Measurements from ENCODE around the gene CDH4. TPM values are rescaled to one million over a fixed set of nuclear protein-coding genes. Genes with fewer than 3 reads are reported as not detected.

CDH4 gene
- total RNA-seq, 1 experiment from 2014 or later: 25.0 TPM

DNA sequence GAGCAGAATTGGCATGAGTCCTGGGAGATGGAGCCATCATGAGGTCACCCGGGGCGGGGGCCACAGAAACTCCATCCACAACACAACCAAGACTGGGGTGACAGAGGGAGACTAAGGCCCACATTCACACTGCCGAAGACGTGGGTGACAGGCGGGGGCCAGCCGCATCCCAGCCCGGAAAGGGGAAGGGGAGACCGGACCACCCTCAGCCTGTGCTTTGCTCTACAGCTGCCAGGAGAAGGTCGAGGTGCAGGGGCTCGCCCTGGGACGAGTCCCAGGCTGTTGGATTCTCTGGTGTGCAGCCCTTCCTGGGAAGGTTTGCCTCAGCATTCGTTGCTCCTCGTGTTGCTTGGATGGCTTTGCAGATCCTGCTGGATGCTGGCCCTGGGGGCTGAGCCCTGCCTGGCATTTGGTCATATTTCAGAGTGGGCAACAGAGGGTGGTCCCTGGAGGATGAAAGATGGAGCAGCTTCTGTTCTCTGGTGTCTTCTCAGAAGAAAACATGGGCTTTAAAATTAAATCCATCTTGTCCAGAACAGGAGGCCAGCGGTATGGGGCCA is 484.8 kb downstream of the CDH4 start:
- H3K27ac Mint-ChIP-seq (ENCODE audit: low read depth, unreplicated experiment): no peak overlapping the region
- no peak overlapping the region for H3K4me3 Mint-ChIP-seq (ENCODE audit: unreplicated experiment)
- POLR2A ChIA-PET: no interaction called here
- H3K27me3 Mint-ChIP-seq (ENCODE audit: insufficient read depth, unreplicated experiment): peaks cover 11% of the 10 kb centered on the region
- TF ChIP-seq, protein P1, sequence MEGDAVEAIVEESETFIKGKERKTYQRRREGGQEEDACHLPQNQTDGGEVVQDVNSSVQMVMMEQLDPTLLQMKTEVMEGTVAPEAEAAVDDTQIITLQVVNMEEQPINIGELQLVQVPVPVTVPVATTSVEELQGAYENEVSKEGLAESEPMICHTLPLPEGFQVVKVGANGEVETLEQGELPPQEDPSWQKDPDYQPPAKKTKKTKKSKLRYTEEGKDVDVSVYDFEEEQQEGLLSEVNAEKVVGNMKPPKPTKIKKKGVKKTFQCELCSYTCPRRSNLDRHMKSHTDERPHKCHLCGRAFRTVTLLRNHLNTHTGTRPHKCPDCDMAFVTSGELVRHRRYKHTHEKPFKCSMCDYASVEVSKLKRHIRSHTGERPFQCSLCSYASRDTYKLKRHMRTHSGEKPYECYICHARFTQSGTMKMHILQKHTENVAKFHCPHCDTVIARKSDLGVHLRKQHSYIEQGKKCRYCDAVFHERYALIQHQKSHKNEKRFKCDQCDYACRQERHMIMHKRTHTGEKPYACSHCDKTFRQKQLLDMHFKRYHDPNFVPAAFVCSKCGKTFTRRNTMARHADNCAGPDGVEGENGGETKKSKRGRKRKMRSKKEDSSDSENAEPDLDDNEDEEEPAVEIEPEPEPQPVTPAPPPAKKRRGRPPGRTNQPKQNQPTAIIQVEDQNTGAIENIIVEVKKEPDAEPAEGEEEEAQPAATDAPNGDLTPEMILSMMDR (IDR thresholded peaks at IDR 0.05; ENCODE audit: unreplicated experiment): no peak
- CTCF ChIA-PET: no interaction called here
- no TSS peak for BruUV-seq (replicated peaks)
- no peak for DNase-seq (ENCODE audit: unreplicated experiment)
- no peaks in the 10 kb centered on the region for H3K9me3 Mint-ChIP-seq (ENCODE audit: unreplicated experiment)
- peaks cover 3% of the 10 kb centered on the region for H3K4me1 Mint-ChIP-seq (ENCODE audit: insufficient read depth, unreplicated experiment)
- H3K36me3 Mint-ChIP-seq (ENCODE audit: insufficient read depth, unreplicated experiment): peaks cover 4% of the 10 kb centered on the region
- intact Hi-C loops (cut with micrococcal nuclease): no loop called here

DNA sequence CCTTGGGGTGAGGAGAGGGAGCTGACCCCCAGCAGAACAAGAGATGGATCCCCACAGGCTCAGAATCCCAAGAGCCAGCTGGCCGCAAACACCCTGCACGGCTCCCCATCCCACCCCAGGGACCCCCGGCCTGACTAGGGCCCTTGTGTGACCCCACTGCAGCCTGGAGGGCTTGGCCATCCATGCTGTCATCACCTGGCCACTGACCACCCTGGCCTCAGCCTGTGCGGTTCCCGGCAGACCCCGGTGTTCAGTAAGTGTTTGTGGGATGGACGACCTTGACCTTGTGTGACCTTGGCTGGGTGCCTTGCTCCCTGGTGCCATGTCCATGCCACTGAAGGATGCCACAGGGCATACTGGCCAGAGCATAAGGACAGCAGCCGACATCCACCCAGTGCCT is 485.3 kb downstream of the CDH4 start:
- ChIA-PET CTCF (no interaction called here), POLR2A (no interaction called here)
- no peak overlapping the region for H3K27ac Mint-ChIP-seq (ENCODE audit: low read depth, unreplicated experiment)
- BruUV-seq (replicated peaks): no TSS peak
- H3K27me3 Mint-ChIP-seq (ENCODE audit: insufficient read depth, unreplicated experiment): peaks cover 11% of the 10 kb centered on the region
- DNase-seq (ENCODE audit: unreplicated experiment): no peak
- no peaks in the 10 kb centered on the region for H3K4me1 Mint-ChIP-seq (ENCODE audit: insufficient read depth, unreplicated experiment)
- no peaks in the 10 kb centered on the region for H3K9me3 Mint-ChIP-seq (ENCODE audit: unreplicated experiment)
- H3K4me3 Mint-ChIP-seq (ENCODE audit: unreplicated experiment): no peak overlapping the region
- intact Hi-C loops (cut with micrococcal nuclease): no loop called here
- TF ChIP-seq, protein P1 (IDR thresholded peaks at IDR 0.05; ENCODE audit: unreplicated experiment): no peak
- H3K36me3 Mint-ChIP-seq (ENCODE audit: insufficient read depth, unreplicated experiment): peaks cover 4% of the 10 kb centered on the region

DNA sequence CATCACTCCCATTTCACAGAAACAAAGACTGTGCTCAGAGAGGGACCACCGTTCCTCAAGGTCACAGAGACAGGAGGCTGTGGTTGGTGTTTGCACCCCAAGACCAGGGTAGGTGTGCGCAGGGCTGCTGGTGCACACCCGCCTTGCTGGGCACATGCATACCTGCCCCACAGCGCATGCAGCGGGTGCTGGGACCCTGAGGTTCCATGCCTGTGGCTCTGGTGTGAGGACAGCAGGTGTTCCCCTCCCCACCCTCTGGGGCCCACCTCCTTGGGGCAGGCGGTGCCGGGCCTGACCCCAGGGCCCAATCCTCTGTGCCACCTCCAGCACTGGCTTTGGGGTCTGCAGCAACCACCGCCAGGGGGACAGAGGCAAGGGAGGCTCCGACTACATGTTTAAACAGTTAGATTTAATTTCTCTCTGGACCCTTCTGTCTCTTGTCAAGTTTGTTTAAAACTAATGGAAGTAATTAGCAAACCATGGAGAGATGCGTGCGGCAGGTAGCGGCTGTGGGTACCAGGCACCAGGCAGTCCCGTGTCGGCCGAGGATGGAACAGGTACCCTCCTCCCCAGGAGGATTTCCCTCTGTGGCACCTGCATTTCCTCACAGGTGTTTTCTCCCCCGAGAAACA is 485.9 kb downstream of the CDH4 start:
- Mint-ChIP-seq H3K36me3 (ENCODE audit: insufficient read depth, unreplicated experiment) (peaks cover 4% of the 10 kb centered on the region), H3K27ac (ENCODE audit: low read depth, unreplicated experiment) (no peak overlapping the region), H3K4me1 (ENCODE audit: insufficient read depth, unreplicated experiment) (no peaks in the 10 kb centered on the region), H3K4me3 (ENCODE audit: unreplicated experiment) (no peak overlapping the region), H3K27me3 (ENCODE audit: insufficient read depth, unreplicated experiment) (peaks cover 11% of the 10 kb centered on the region), H3K9me3 (ENCODE audit: unreplicated experiment) (no peaks in the 10 kb centered on the region)
- ChIA-PET CTCF (no interaction called here), POLR2A (no interaction called here)
- no peak for DNase-seq (ENCODE audit: unreplicated experiment)
- TF ChIP-seq, protein P1 (IDR thresholded peaks at IDR 0.05; ENCODE audit: unreplicated experiment): no peak
- intact Hi-C loops (cut with micrococcal nuclease): no loop called here
- no TSS peak for BruUV-seq (replicated peaks)

- intact Hi-C loops (cut with micrococcal nuclease): no loop called here
- Mint-ChIP-seq H3K9me3 (ENCODE audit: unreplicated experiment) (no peaks in the 10 kb centered on the region), H3K4me1 (ENCODE audit: insufficient read depth, unreplicated experiment) (no peaks in the 10 kb centered on the region), H3K36me3 (ENCODE audit: insufficient read depth, unreplicated experiment) (peaks cover 4% of the 10 kb centered on the region), H3K27ac (ENCODE audit: low read depth, unreplicated experiment) (no peak overlapping the region), H3K4me3 (ENCODE audit: unreplicated experiment) (no peak overlapping the region), H3K27me3 (ENCODE audit: insufficient read depth, unreplicated experiment) (peaks cover 11% of the 10 kb centered on the region)
- DNase-seq (ENCODE audit: unreplicated experiment): no peak
- ChIA-PET POLR2A (no interaction called here), CTCF (interaction anchor here (0.6 kb wide), 1 partner anchor 777 kb away, joined by 4 read pairs; no protein-coding TSS in a partner anchor)
- TF ChIP-seq, protein P1 (IDR thresholded peaks at IDR 0.05; ENCODE audit: unreplicated experiment): no peak
- no TSS peak for BruUV-seq (replicated peaks)
Observed at GRCh38 chr20:61738601-61739069, 486.6 kb downstream of the CDH4 start.

Data from MCF 10A (cell line).